ENCODE measurements around the gene FBXL19.

Gene FBXL19

GRCh38 chr16:30953511-30954124 lies 30.2 kb downstream of the FBXL19 start (continued):
- no peak for TF ChIP-seq ZNF426 (tag by site-specific recombination; IDR thresholded peaks at IDR 0.05)
- TF ChIP-seq, protein P1, sequence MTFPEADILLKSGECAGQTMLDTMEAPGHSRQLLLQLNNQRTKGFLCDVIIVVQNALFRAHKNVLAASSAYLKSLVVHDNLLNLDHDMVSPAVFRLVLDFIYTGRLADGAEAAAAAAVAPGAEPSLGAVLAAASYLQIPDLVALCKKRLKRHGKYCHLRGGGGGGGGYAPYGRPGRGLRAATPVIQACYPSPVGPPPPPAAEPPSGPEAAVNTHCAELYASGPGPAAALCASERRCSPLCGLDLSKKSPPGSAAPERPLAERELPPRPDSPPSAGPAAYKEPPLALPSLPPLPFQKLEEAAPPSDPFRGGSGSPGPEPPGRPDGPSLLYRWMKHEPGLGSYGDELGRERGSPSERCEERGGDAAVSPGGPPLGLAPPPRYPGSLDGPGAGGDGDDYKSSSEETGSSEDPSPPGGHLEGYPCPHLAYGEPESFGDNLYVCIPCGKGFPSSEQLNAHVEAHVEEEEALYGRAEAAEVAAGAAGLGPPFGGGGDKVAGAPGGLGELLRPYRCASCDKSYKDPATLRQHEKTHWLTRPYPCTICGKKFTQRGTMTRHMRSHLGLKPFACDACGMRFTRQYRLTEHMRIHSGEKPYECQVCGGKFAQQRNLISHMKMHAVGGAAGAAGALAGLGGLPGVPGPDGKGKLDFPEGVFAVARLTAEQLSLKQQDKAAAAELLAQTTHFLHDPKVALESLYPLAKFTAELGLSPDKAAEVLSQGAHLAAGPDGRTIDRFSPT (tag by site-specific recombination; IDR thresholded peaks at IDR 0.05) = peak; percentile 57; the same call in 1 of the 2 replicates
- no peak for TF ChIP-seq ZFP37 (tag by site-specific recombination; IDR thresholded peaks at IDR 0.05)
- TF ChIP-seq ZNF19 (tag by site-specific recombination; IDR thresholded peaks at IDR 0.05; ENCODE audit: low read depth) = no peak
- TF ChIP-seq PRDM6 (tag by site-specific recombination; IDR thresholded peaks at IDR 0.05) = no peak
- no peak for TF ChIP-seq ZNF184 (tag by site-specific recombination; IDR thresholded peaks at IDR 0.05)
- no peak for TF ChIP-seq ZNF670 (tag by site-specific recombination; IDR thresholded peaks at IDR 0.05; ENCODE audit: low read depth)
- TF ChIP-seq ZNF792 (tag by site-specific recombination; IDR thresholded peaks at IDR 0.05) = no peak
- no peak for TF ChIP-seq ZSCAN16 (tag by site-specific recombination; IDR thresholded peaks at IDR 0.05)
- no peak for TF ChIP-seq ZNF747 (tag by site-specific recombination; IDR thresholded peaks at IDR 0.05)
- no peak for TF ChIP-seq YY2 (tag by site-specific recombination; IDR thresholded peaks at IDR 0.05)
- no peak for TF ChIP-seq ZNF266 (tag by site-specific recombination; IDR thresholded peaks at IDR 0.05; ENCODE audit: low read depth)
- no peak for TF ChIP-seq KLF16 (tag by site-specific recombination; IDR thresholded peaks at IDR 0.05)
- no peak for TF ChIP-seq ZNF324 (tag by site-specific recombination; IDR thresholded peaks at IDR 0.05)
- TF ChIP-seq ZNF157 (tag by site-specific recombination; IDR thresholded peaks at IDR 0.05) = no peak
- TF ChIP-seq ZNF768 (tag by site-specific recombination; IDR thresholded peaks at IDR 0.05) = no peak
- TF ChIP-seq ZNF549 (tag by site-specific recombination; IDR thresholded peaks at IDR 0.05) = no peak
- TF ChIP-seq ZNF174 (tag by site-specific recombination; IDR thresholded peaks at IDR 0.05) = no peak
- TF ChIP-seq FEZF1 (tag by site-specific recombination; IDR thresholded peaks at IDR 0.05) = no peak
- TF ChIP-seq ZBTB48 (tag by site-specific recombination; IDR thresholded peaks at IDR 0.05) = peak; percentile 28; the same call in 1 of the 2 replicates
- no peak for TF ChIP-seq MEIS1 (CRISPR knock-in tag; IDR thresholded peaks at IDR 0.05; ENCODE audit: borderline replicate concordance)
- TF ChIP-seq ZBTB17 (tag by site-specific recombination; IDR thresholded peaks at IDR 0.05) = peak; percentile 52
- TF ChIP-seq GLIS1 (tag by site-specific recombination; IDR thresholded peaks at IDR 0.05) = peak; percentile 26; the same call in 1 of the 2 replicates
- peak; percentile 81 for TF ChIP-seq ZNF654 (tag by site-specific recombination; IDR thresholded peaks at IDR 0.05; ENCODE audit: low read depth)
- TF ChIP-seq ZNF776 (tag by site-specific recombination; IDR thresholded peaks at IDR 0.05; ENCODE audit: borderline replicate concordance) = no peak
- peak; percentile 48; the same call in 1 of the 2 replicates for TF ChIP-seq INSM2 (tag by site-specific recombination; IDR thresholded peaks at IDR 0.05)
- no peak for TF ChIP-seq ZNF555 (tag by site-specific recombination; conservative IDR thresholded peaks at IDR 0.05)
- no peak; the same call in 1 of the 2 replicates for TF ChIP-seq KLF10 (tag by site-specific recombination; IDR thresholded peaks at IDR 0.05)
- TF ChIP-seq, protein P2, sequence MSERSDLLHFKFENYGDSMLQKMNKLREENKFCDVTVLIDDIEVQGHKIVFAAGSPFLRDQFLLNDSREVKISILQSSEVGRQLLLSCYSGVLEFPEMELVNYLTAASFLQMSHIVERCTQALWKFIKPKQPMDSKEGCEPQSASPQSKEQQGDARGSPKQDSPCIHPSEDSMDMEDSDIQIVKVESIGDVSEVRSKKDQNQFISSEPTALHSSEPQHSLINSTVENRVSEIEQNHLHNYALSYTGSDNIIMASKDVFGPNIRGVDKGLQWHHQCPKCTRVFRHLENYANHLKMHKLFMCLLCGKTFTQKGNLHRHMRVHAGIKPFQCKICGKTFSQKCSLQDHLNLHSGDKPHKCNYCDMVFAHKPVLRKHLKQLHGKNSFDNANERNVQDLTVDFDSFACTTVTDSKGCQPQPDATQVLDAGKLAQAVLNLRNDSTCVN (tag by site-specific recombination; optimal IDR thresholded peaks at IDR 0.05) = no peak
- TF ChIP-seq PRDM4 (tag by site-specific recombination; IDR thresholded peaks at IDR 0.05) = no peak
- TF ChIP-seq ZNF155 (tag by site-specific recombination; IDR thresholded peaks at IDR 0.05) = no peak
- TF ChIP-seq ZNF560 (tag by site-specific recombination; IDR thresholded peaks at IDR 0.05; ENCODE audit: borderline replicate concordance) = no peak
- no peak for TF ChIP-seq HOXD13 (CRISPR knock-in tag; IDR thresholded peaks at IDR 0.05; ENCODE audit: borderline replicate concordance)
